B cell (primary cell): ENCODE data around the gene CHAT. TPM values are rescaled to one million over a fixed set of nuclear protein-coding genes. Genes with fewer than 3 reads are reported as not detected.

Source experiments
- ATAC-seq: fragments of 200-7000 bp; cut with Tn5 transposase; one replicate; pipeline ENCODE4 v1.10.0; 2021; ENCODE audit warnings: low read depth, mild to moderate bottlenecking, moderate number of reproducible peaks, moderate library complexity
- CTCF ChIA-PET: fragments of 350-600 bp; sonication (Branson Sonifier 250); formaldehyde crosslinking; loops from one replicate; lab custom pipeline; 2021; ENCODE audit warnings: antibody characterized with exemption, inconsistent platforms; lab: Charles Lee
- POLR2A ChIA-PET: fragments of 350-600 bp; sonication (Branson Sonifier 250); formaldehyde crosslinking; loops from one replicate; lab custom pipeline; 2021; ENCODE audit warnings: antibody characterized with exemption; lab: Charles Lee
- DNase-seq: peaks from one replicate; pipeline ENCODE4 v3.0.0; 2013
- H2AFZ ChIP-seq: 2 replicates; pipeline ENCODE4 v1.6.1; 2012; ENCODE audit warnings: mild to moderate bottlenecking, low read depth, low read length; ENCODE audit not compliant: insufficient read depth, poor library complexity, severe bottlenecking
- H3K27ac ChIP-seq, 2 donors: 1 replicate in 1 of 2; 2 replicates in 1 of 2; pipeline ENCODE4 v1.5.1; 2012 to 2013; ENCODE audit warnings: low read length in 2 of 2, mild to moderate bottlenecking in 2 of 2, moderate library complexity in 1 of 2
- H3K27me3 ChIP-seq, 4 experiments: fragments of 200-600 bp in 1 of 4; sonication (generic) in 1 of 4; replicated peaks in 1 of 4; 1 replicate in 2 of 4; 2 replicates in 2 of 4; pipeline versions ENCODE4 v1.6.1 to v1.7.0; 2013 to 2016; ENCODE audit warnings: low read length in 3 of 4, mild to moderate bottlenecking in 2 of 4, mixed read lengths in 1 of 4, moderate library complexity in 1 of 4; ENCODE audit not compliant: insufficient read depth in 4 of 4, control insufficient read depth in 3 of 4; ENCODE audit errors: control extremely low read depth in 1 of 4
- H3K36me3 ChIP-seq, 2 experiments: replicated peaks in 1 of 2; 1 replicate in 1 of 2; 2 replicates in 1 of 2; pipeline versions ENCODE4 v1.6.1 to v1.7.1; 2013; ENCODE audit warnings: low read length in 1 of 2; ENCODE audit not compliant: insufficient read depth in 2 of 2, control insufficient read depth in 1 of 2; ENCODE audit errors: control extremely low read depth in 1 of 2, extremely low read depth in 1 of 2
- H3K4me1 ChIP-seq, 2 donors: fragments of 200-600 bp in 1 of 2; sonication (generic) in 1 of 2; 1 replicate in 1 of 2; 2 replicates in 1 of 2; pipeline versions ENCODE4 v1.5.1 to v1.6.1; 2013 to 2017; ENCODE audit warnings: low read length in 2 of 2; ENCODE audit not compliant: control insufficient read depth in 2 of 2, insufficient read depth in 2 of 2
- H3K4me2 ChIP-seq: replicated peaks from 2 replicates; pipeline ENCODE3; 2012; ENCODE audit warnings: mild to moderate bottlenecking, low read depth, low read length; ENCODE audit not compliant: poor library complexity, severe bottlenecking
- H3K4me3 ChIP-seq, 5 experiments: fragments of 200-600 bp in 1 of 5; sonication (generic) in 1 of 5; 1 replicate in 3 of 5; 2 replicates in 2 of 5; pipeline versions ENCODE4 v1.5.1 to v1.7.0; 2011 to 2016; ENCODE audit warnings: low read length in 4 of 5, mild to moderate bottlenecking in 4 of 5, low read depth in 2 of 5, control low read depth in 1 of 5, moderate library complexity in 1 of 5; ENCODE audit not compliant: insufficient read depth in 1 of 5; ENCODE audit errors: control extremely low read depth in 1 of 5, extremely low read depth in 1 of 5
- H3K79me2 ChIP-seq: fragments of 200-600 bp; sonication (generic); one replicate; pipeline ENCODE4 v1.6.0; 2016; ENCODE audit warnings: low read length; ENCODE audit not compliant: control insufficient read depth, insufficient read depth
- H3K9ac ChIP-seq: fragments of 200-600 bp; sonication (generic); 2 replicates; pipeline ENCODE4 v1.6.1; 2017; ENCODE audit warnings: mild to moderate bottlenecking, low read length, moderate library complexity
- H3K9me3 ChIP-seq, 3 donors: one replicate each; pipeline versions ENCODE4 v1.6.1 to v1.7.1; 2013; ENCODE audit warnings: low read length in 2 of 3; ENCODE audit not compliant: control insufficient read depth in 2 of 3, insufficient read depth in 1 of 3; ENCODE audit errors: control extremely low read depth in 1 of 3
- H4K20me1 ChIP-seq: 2 replicates; pipeline ENCODE4 v1.6.0; 2012; ENCODE audit warnings: mild to moderate bottlenecking, low read length; ENCODE audit not compliant: insufficient read depth, control insufficient read depth, poor library complexity, severe bottlenecking
- H3K27ac Mint-ChIP-seq: one replicate; pipeline ENCODE4 v1.8.0; 2021; ENCODE audit warnings: mixed read lengths
- H3K27me3 Mint-ChIP-seq: one replicate; pipeline ENCODE4 v1.8.0; 2021; ENCODE audit warnings: mixed read lengths
- H3K4me1 Mint-ChIP-seq: one replicate; pipeline ENCODE4 v1.8.0; 2021; ENCODE audit warnings: mixed read lengths
- H3K4me3 Mint-ChIP-seq: one replicate; pipeline ENCODE4 v1.8.0; 2021; ENCODE audit warnings: mixed read lengths
- H3K9me3 Mint-ChIP-seq: one replicate; pipeline ENCODE4 v1.8.0; 2022; ENCODE audit warnings: mixed read lengths; ENCODE audit not compliant: insufficient read depth
- CTCF ChIP-seq: fragments of 200-600 bp; IDR thresholded peaks from one replicate; pipeline ENCODE4 v1.8.0; 2022; ENCODE audit warnings: antibody characterized with exemption, mild to moderate bottlenecking
- EZH2 ChIP-seq: IDR thresholded peaks from 2 replicates; pipeline ENCODE4 v1.6.1; 2012; ENCODE audit warnings: borderline replicate concordance, low read depth, mild to moderate bottlenecking, moderate library complexity, low read length; ENCODE audit not compliant: insufficient read depth, poor library complexity, severe bottlenecking
- WGBS: methylation state at CpG from one replicate; pipeline ENCODE4 v1.1.5; 2013; ENCODE audit warnings: missing lambda C conversion rate; ENCODE audit not compliant: insufficient coverage; 5-methylcytosine and 5-hydroxymethylcytosine counted together
- intact Hi-C: fragments of 100-400 bp; cut with micrococcal nuclease; formaldehyde crosslinking; loops from one replicate; pipeline ENCODE4 v1.10.0; 2022
- polyA plus RNA-seq: library from polyadenylated mRNA; depleted of rRNA; stranded (reverse); fragments of >200 nt; gene quantifications from 2 replicates; pipeline ENCODE4 v1.2.3, GENCODE V29; 2012
- total RNA-seq, 2 donors: library from RNA; stranded (reverse); fragments of 120-200 nt in 1 of 2; gene quantifications; 1 replicate in 1 of 2; 2 replicates in 1 of 2; pipeline versions ENCODE4 v1.2.3 to v1.2.4, GENCODE V29; 2013 to 2022

CHAT gene
- total and polyA plus RNA-seq, 2 donors (not counting 1 experiment from before 2014, with no cell fraction given), result not detected

GRCh38 chr10:49609283-49610113 lies 4.3 kb upstream of the CHAT start:
- intact Hi-C loops, result no loop called here
- Histone ChIP-seq H2AFZ (no peak overlapping the region), H3K9ac (no peak overlapping the region), H3K79me2 (no peaks in the 10 kb centered on the region), H3K9me3 (peaks cover 0 to 56% (median 0%) of the 10 kb centered on the region in 3 donors), H3K4me3 (no peak overlapping the region), H3K27ac (no peak overlapping the region), H3K27me3 (peaks cover 0 to 76% (median 34%) of the 10 kb centered on the region in 4 experiments), H3K36me3 (no peaks in the 10 kb centered on the region), H3K4me1 (peaks cover 0 to 13% of the 10 kb centered on the region in 2 donors), H3K4me2 (no peak overlapping the region), H4K20me1 (no peaks in the 10 kb centered on the region)
- DNase-seq (no peak), ATAC-seq (no peak)
- Mint-ChIP-seq H3K4me3 (no peak overlapping the region), H3K4me1 (peaks cover 15% of the 10 kb centered on the region), H3K9me3 (no peaks in the 10 kb centered on the region), H3K27ac (no peak overlapping the region), H3K27me3 (peaks cover 60% of the 10 kb centered on the region)
- CTCF ChIA-PET, result interaction anchor here (1.6 kb wide), 1 partner anchor 17 kb away, joined by 4 read pairs; no protein-coding TSS in a partner anchor
- POLR2A ChIA-PET, result no interaction called here
- no peak for TF ChIP-seq EZH2
- no peak for TF ChIP-seq CTCF
- 4% methylated on average over 56 of the region's 62 CpGs for WGBS

- no peak within 1 kb of the TSS for H3K4me2 ChIP-seq
- no peak within 1 kb of the TSS for H3K27ac Mint-ChIP-seq
These were observed 3.8 kb upstream of the CHAT start, which contains the start of gene SLC18A3 for GRCh38 chr10:49610114-49610457. SLC18A3 (plus strand) TSS chr10:49610310; CDS start chr10:49610741, 431 bp downstream.

More at GRCh38 chr10:49610114-49610457, 3.8 kb upstream of the CHAT start, which contains the start of gene SLC18A3:
- Mint-ChIP-seq H3K4me3 (no peak within 1 kb of the TSS), H3K4me1 (peaks cover 18% of the 10 kb centered on the region), H3K9me3 (no peaks in the 10 kb centered on the region), H3K27me3 (peaks cover 59% of the 10 kb centered on the region)
- no peak for ATAC-seq
- POLR2A ChIA-PET, result no interaction called here
- Histone ChIP-seq H3K4me1 (peaks cover 0 to 15% of the 10 kb centered on the region in 2 donors), H3K36me3 (no peaks in the 10 kb centered on the region), H4K20me1 (no peaks in the 10 kb centered on the region), H3K79me2 (no peaks in the 10 kb centered on the region), H3K27ac (no peak within 1 kb of the TSS), H2AFZ (no peak within 1 kb of the TSS), H3K4me3 (no peak within 1 kb of the TSS), H3K9me3 (peaks cover 0 to 57% (median 0%) of the 10 kb centered on the region in 3 donors), H3K27me3 (peaks cover 0 to 79% (median 34%) of the 10 kb centered on the region in 4 experiments), H3K9ac (no peak within 1 kb of the TSS)
- CTCF ChIA-PET, result interaction anchor here (1.6 kb wide), 1 partner anchor 17 kb away, joined by 4 read pairs; no protein-coding TSS in a partner anchor
- 3% methylated on average over 43 of the region's 43 CpGs for WGBS
- TF ChIP-seq EZH2 (no peak), CTCF (no peak)
- intact Hi-C loops, result no loop called here
- DNase-seq, result no peak
